HG03558 (cell line): ENCODE measurements around the gene EPB41L1.

Source experiments
- ATAC-seq: cut with Tn5 transposase; IDR thresholded peaks from one replicate; pipeline ENCODE4 v1.9.1; 2021; ENCODE audit warnings: moderate number of reproducible peaks; ENCODE audit not compliant: unreplicated experiment; ENCODE audit errors: extremely low read depth

EPB41L1 gene

GRCh38 chr20:36216314-36217025 lies 61.9 kb downstream of the EPB41L1 start:
- ATAC-seq: no peak

- no peak for ATAC-seq
These were observed 62.7 kb downstream of the EPB41L1 start for GRCh38 chr20:36217226-36217625.

GRCh38 chr20:36218380-36219064 lies 64.0 kb downstream of the EPB41L1 start:
- no peak for ATAC-seq

DNA sequence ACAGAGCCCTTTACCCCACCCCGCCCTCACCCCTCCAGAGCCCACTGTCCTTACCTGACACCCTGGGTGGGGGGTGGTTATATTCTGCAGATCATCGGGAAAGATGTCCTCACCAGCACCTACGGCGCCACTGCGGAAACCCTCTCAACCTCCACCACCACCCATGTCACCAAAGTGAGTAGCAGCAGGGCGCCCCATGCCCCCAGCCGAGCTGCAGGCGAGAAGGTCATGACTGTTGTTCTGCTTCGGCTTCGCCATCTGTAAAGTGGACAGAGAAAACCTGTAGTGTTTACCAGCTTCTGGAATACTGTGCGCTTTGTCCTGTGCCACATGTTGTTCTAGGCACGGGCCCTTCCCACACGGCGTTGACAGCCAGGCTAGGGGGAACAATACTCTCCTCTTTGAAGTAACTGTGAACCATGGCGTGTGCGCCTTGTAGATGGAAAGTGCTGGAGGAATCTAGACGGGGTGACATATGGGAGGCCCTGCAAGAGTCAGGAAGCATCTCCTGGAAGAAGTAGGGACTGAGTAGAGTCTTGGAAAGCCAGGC lies 65.2 kb downstream of the EPB41L1 start:
- no peak for ATAC-seq

GRCh38 chr20:36225666-36226065 lies 71.1 kb downstream of the EPB41L1 start:
- ATAC-seq: no peak

DNA sequence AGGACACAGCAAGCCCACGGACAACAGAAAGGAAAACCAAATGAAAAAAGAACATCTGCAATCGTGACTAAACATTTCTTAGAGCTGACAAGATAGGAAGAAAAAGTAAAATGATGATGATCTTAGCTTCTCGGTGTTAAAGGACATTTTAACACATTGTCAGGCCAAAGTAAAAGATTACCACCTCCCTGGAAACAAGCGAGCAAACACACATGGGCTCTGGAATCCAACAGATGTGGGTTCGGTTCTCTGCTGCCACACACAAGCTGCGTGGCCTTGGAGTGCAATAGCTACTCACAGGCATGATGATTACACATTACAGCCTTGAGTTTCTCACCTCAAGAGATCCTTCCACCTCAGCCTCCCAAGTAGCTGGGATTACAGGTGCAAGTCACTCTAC lies 74.2 kb downstream of the EPB41L1 start:
- no peak for ATAC-seq

- ATAC-seq: no peak
These were observed 75.5 kb downstream of the EPB41L1 start for GRCh38 chr20:36230019-36230418.

DNA sequence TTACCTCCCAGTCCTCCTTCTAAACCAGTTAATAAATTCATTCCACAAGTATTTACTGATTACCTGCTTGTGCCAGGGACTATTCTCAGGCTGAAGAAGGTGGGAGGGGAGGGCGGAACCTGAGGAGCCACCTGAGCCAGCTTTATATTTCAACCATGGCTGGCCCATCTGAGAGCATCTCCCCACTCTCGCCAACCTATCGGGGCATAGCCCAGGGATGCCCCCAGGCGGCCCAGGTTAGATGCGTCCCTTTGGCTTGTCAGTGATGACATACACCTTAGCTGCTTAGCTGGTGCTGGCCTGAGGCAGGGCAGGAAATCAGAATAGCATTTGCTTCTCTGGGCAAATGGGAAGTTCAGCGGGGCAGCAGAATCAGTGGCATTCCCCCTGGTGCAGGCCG lies 76.8 kb downstream of the EPB41L1 start:
- no peak for ATAC-seq

DNA sequence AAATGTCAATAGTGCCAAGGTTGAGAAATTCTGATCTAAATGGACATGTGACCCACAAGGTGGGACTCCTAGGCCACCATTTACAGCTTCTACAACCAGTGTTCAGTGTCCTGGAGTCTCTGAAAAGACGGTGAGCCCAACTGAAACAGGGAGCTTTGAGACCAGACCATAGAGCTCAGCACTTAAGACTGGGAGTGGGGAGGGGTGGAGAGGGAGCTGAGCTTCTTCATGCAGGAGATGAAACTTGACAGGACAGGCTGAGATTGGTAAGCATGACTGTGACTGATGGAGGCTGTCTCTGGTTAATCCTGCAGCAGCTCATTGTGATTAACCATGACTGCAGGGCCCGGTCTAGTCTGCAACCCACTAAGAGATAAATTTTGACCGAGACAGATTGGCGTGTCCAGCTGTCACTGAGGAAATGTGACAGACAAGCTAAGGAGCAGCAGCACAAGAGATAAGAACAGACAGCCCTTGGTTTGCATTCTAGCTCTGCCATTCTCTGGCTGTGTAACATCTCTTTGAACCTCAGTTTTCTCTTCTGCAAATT lies 80.3 kb downstream of the EPB41L1 start:
- ATAC-seq: no peak

GRCh38 chr20:36235892-36236785 lies 81.6 kb downstream of the EPB41L1 start, which contains the start of gene AAR2:
Gene AAR2, plus strand, starts transcription at chr20:36236478. Its CDS starts 3,391 bp downstream, at chr20:36239869.
- no peak for ATAC-seq

DNA sequence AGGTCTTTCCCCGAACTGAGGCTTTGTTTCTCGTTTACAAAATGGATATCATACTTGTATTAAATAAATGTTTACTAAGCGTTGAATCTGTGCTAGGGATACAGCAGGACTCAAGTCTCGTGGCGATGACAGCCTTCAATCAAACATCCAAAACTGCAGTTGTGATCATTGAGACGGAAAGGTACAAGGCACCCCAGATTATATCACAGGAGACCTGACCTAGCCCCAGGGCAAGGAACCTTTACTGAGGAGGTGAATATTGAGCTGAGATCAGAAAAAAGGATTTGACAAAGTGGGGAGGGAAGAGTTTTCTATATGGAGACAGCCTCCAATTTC lies 82.2 kb downstream of the EPB41L1 start:
- no peak for ATAC-seq

DNA sequence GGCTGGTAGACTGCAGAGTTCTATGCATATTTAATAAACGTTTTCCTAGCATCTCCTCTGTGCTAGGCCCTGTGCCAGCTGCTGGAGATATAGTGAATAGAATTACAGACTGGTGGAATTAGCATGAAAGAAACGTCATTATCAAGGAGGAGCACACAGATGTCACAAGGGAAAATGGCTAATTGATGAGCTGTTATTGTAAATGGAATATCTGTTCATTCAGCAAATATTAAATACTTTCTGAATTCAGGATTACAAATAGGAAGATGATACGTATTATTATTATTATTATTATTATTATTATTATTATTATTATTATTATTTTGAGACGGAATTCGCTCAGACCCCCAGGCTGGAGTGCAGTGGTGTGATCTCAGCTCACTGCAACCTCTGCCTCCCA lies 82.9 kb downstream of the EPB41L1 start:
- no peak for ATAC-seq

DNA sequence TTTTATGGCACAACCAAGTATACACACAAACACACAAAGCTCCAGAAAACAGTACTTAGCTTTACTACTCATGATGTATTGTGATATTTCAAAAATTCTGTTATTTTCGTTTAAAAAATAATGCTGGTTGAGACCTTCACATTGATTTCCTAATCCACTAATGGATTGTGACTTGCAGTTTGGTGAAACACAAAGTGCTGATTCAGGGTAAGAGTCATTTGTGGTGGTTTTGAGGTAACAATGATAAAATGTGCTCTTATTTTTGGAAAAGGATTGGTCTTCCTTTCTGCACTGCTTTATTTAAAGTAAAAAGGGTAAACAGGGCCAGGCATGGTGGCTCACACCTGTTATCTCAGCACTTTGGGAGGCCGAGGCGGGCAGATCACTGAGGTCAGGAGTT lies 83.6 kb downstream of the EPB41L1 start:
- no peak for ATAC-seq

DNA sequence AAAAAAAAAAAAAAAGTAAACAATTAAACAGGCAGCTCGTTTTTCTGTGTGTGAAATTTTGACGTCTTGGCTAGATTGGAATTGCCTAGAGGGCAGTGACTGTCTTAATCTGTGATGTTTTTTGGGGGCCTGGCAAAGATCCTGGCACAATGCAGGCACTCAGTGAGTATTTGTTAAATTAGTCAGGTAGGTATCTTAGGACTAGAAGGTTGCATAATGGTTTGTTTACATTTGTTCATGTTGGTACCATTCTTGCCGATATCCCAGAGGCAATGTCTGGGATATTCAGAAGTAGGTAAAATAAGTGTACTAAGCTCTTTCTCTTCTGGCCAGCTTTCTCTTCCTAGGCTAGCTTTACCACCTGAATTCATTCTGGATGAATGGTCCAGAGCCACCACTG lies 84.2 kb downstream of the EPB41L1 start:
- ATAC-seq: no peak

DNA sequence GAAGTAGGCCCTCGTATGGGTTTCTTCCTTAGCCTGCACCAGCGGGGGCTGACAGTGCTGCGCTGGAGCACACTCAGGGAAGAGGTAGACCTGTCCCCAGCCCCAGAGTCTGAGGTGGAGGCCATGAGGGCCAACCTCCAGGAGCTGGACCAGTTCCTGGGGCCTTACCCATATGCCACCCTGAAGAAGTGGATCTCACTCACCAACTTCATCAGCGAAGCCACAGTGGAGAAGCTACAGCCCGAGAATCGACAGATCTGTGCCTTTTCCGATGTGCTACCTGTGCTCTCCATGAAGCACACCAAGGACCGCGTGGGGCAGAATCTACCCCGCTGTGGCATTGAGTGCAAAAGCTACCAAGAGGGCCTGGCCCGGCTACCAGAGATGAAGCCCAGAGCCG lies 85.5 kb downstream of the EPB41L1 start:
- no peak for ATAC-seq

DNA sequence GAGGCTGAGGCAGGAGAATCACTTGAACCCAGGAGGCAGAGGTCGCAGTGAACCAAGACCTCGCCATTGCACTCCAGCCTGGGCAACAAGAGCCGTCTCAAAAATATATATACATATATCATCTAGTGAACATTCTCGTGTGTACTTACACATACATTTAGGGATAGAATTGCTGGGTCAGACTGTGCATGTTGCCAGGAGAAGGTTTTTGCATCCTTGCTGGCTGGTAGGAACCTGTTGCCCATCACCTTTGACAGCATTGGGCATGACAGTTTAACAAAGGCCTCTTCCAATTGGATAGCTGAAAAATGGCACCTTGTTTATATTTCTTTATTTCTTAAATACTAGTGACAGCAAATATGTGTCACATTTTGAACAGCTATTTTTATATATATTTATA lies 87.1 kb downstream of the EPB41L1 start:
- no peak for ATAC-seq

GRCh38 chr20:36243726-36244125 lies 89.2 kb downstream of the EPB41L1 start:
- no peak for ATAC-seq

- ATAC-seq: no peak
These were observed 91.9 kb downstream of the EPB41L1 start for GRCh38 chr20:36246401-36246800.

GRCh38 chr20:36248836-36249235 lies 94.3 kb downstream of the EPB41L1 start:
- no peak for ATAC-seq

DNA sequence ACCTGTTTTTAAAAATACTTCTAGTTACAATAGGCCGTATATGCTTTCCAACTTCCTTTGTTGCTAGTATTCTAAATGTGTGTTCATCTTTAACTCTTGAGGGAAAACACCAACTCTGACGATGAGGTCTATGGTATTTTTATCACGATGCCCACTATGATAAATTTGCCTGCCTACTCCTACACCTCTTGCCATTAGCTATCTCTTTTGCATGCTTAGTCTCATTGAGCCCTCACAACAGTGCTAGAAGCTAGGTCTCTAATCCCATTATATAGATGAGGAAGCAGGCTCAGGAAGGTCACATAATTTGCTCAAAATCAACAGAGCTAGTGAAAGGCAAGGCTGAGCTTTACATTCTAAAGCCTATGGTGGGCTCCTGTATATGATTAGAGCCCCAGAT lies 94.9 kb downstream of the EPB41L1 start:
- ATAC-seq: no peak
